HCT116 (cell line): ENCODE measurements around the gene PRCP. TPM values are rescaled to one million over a fixed set of nuclear protein-coding genes. Genes with fewer than 3 reads are reported as not detected.

ENCODE experiments used
- ATAC-seq: fragments of 200-7000 bp; cut with Tn5 transposase; 2 replicates; pipeline ENCODE4 v1.9.1; 2020; ENCODE audit warnings: mild to moderate bottlenecking, moderate library complexity
- BruUV-seq: library from RNA; stranded (reverse); fragments of 400-500 nt; replicated peaks from 2 replicates; lab custom pipeline; 2021; lab: Mats Ljungman, UMichigan
- CTCF ChIA-PET: fragments of 300-600 bp; sonication (Branson Sonifier 250); formaldehyde crosslinking; loops from one replicate; lab custom pipeline; 2021; ENCODE audit warnings: antibody characterized with exemption; lab: Charles Lee
- POLR2A ChIA-PET: fragments of 300-600, 350-600 bp; sonication (Branson Sonifier 250); formaldehyde crosslinking; loops from one replicate; lab custom pipeline; 2021; ENCODE audit warnings: antibody characterized with exemption; lab: Charles Lee
- RAD21 ChIA-PET, 2 experiments: fragments of 300-600 bp; sonication (Branson Sonifier 250); formaldehyde crosslinking; loops; one replicate each; lab custom pipeline; 2023; ENCODE audit warnings: low total read pairs in 2 of 2; ENCODE audit not compliant: uncharacterized antibody in 2 of 2, unreplicated experiment in 2 of 2, low non-redundant PET in 1 of 2; lab: Charles Lee
- DNase-seq: peaks from one replicate; pipeline ENCODE4 v3.0.0-alpha.2; 2010; ENCODE audit warnings: low read depth, low spot score
- H2AFZ ChIP-seq: fragments of 200-600 bp; shearing (Covaris generic), sonication (generic); 2 replicates; pipeline ENCODE4 v1.6.1; 2017; ENCODE audit warnings: low read depth, mixed run types, mixed read lengths, antibody characterized with exemption, low read length; ENCODE audit not compliant: poor library complexity, severe bottlenecking
- H3K27ac ChIP-seq: 2 replicates; pipeline ENCODE4 v1.5.1; 2012; ENCODE audit warnings: low read depth, low read length
- H3K27me3 ChIP-seq: fragments of 200-600 bp; sonication (generic); 2 replicates; pipeline ENCODE4 v1.6.1; 2016; ENCODE audit warnings: mixed run types, low read length, mixed read lengths; ENCODE audit not compliant: insufficient read depth
- H3K36me3 ChIP-seq, 2 experiments: fragments of 200-500 bp in 1 of 2; fragments of 200-600 bp in 1 of 2; sonication (Bioruptor generic) in 1 of 2; sonication (generic) in 1 of 2; 2 replicates each; pipeline versions ENCODE4 v1.5.1 to v1.6.1; 2014 to 2016; ENCODE audit warnings: low read length in 2 of 2, inconsistent platforms in 1 of 2, mixed read lengths in 1 of 2, mixed run types in 1 of 2; ENCODE audit not compliant: insufficient read depth in 2 of 2, control insufficient read depth in 1 of 2
- H3K4me1 ChIP-seq, 2 experiments: fragments of 200-600 bp in 1 of 2; sonication (generic) in 1 of 2; 2 replicates each; pipeline versions ENCODE4 v1.5.1 to v1.6.1; 2012 to 2017; ENCODE audit warnings: low read length in 2 of 2, inconsistent platforms in 1 of 2, mild to moderate bottlenecking in 1 of 2, mixed read lengths in 1 of 2, mixed run types in 1 of 2, moderate library complexity in 1 of 2; ENCODE audit not compliant: insufficient read depth in 2 of 2, control insufficient read depth in 1 of 2
- H3K4me2 ChIP-seq: fragments of 200-600 bp; sonication (generic); 2 replicates; pipeline ENCODE4 v1.6.1; 2017; ENCODE audit warnings: mixed run types, low read length, mixed read lengths
- H3K4me3 ChIP-seq, 2 experiments: fragments of 200-600 bp in 1 of 2; sonication (generic) in 1 of 2; replicated peaks in 1 of 2; 2 replicates each; pipeline ENCODE4 v1.5.1; 2011 to 2016; ENCODE audit warnings: low read length in 2 of 2, control low read depth in 1 of 2, low read depth in 1 of 2, mild to moderate bottlenecking in 1 of 2, mixed read lengths in 1 of 2, mixed run types in 1 of 2
- H3K79me2 ChIP-seq: fragments of 200-600 bp; sonication (generic); 2 replicates; pipeline ENCODE4 v1.6.1; 2017; ENCODE audit warnings: mild to moderate bottlenecking, mixed run types, low read length, moderate library complexity, mixed read lengths; ENCODE audit not compliant: insufficient read depth
- H3K9ac ChIP-seq: fragments of 200-600 bp; sonication (generic); 2 replicates; pipeline ENCODE4 v1.6.1; 2016; ENCODE audit warnings: low read length, mixed read lengths
- H3K9me2 ChIP-seq: fragments of 200-600 bp; sonication (generic), shearing (Covaris generic); 2 replicates; pipeline ENCODE4 v1.6.1; 2017; ENCODE audit warnings: mixed run types, mild to moderate bottlenecking, moderate library complexity; ENCODE audit not compliant: insufficient read depth
- H3K9me3 ChIP-seq, 2 experiments: fragments of 200-500 bp in 1 of 2; fragments of 200-600 bp in 1 of 2; sonication (Bioruptor generic) in 1 of 2; sonication (generic) in 1 of 2; 2 replicates each; pipeline ENCODE4 v1.6.1; 2014 to 2017; ENCODE audit warnings: low read length in 2 of 2, mixed read lengths in 2 of 2, inconsistent platforms in 1 of 2, low read depth in 1 of 2, mild to moderate bottlenecking in 1 of 2, mixed run types in 1 of 2, moderate library complexity in 1 of 2; ENCODE audit not compliant: control insufficient read depth in 1 of 2, insufficient read depth in 1 of 2
- H4K20me1 ChIP-seq: fragments of 200-600 bp; sonication (generic), shearing (Covaris generic); 2 replicates; pipeline ENCODE4 v1.6.1; 2017; ENCODE audit warnings: mixed run types, mild to moderate bottlenecking, moderate library complexity; ENCODE audit not compliant: insufficient read depth
- ATF3 ChIP-seq: IDR thresholded peaks from 2 replicates; pipeline ENCODE4 v1.6.1; 2012
- CBX3 ChIP-seq: IDR thresholded peaks from 2 replicates; pipeline ENCODE4 v1.6.1; 2012; ENCODE audit warnings: low read depth
- CEBPB ChIP-seq: IDR thresholded peaks from 2 replicates; pipeline ENCODE4 v1.6.1; 2012; ENCODE audit warnings: low read depth
- ELF1 ChIP-seq: IDR thresholded peaks from 2 replicates; pipeline ENCODE4 v1.6.1; 2012; ENCODE audit warnings: low read depth, borderline replicate concordance
- EZH2 ChIP-seq: fragments of 200-600 bp; sonication (generic); IDR thresholded peaks from 2 replicates; pipeline ENCODE4 v1.6.1; 2017; ENCODE audit warnings: antibody characterized with exemption, mixed run types
- EZH2phosphoT487 ChIP-seq: fragments of 200-600 bp; IDR thresholded peaks from 2 replicates; pipeline ENCODE4 v1.6.1; 2018; ENCODE audit warnings: antibody characterized with exemption, borderline replicate concordance
- FOSL1 ChIP-seq: IDR thresholded peaks from 2 replicates; pipeline ENCODE4 v1.6.1; 2012; ENCODE audit warnings: low read depth
- MAX ChIP-seq: IDR thresholded peaks from 2 replicates; pipeline ENCODE4 v1.6.1; 2012
- POLR2AphosphoS5 ChIP-seq: IDR thresholded peaks from 2 replicates; pipeline ENCODE4 v1.6.1; 2011; ENCODE audit warnings: mild to moderate bottlenecking, low read depth, low read length, moderate library complexity
- RAD21 ChIP-seq: IDR thresholded peaks from 2 replicates; pipeline ENCODE4 v1.6.1; 2012; ENCODE audit warnings: low read depth, mild to moderate bottlenecking
- REST ChIP-seq: IDR thresholded peaks from 2 replicates; pipeline ENCODE4 v1.6.1; 2012; ENCODE audit warnings: low read depth
- SIN3A ChIP-seq: IDR thresholded peaks from 2 replicates; pipeline ENCODE4 v1.6.1; 2012; ENCODE audit warnings: low read depth
- SP1 ChIP-seq: IDR thresholded peaks from 2 replicates; pipeline ENCODE4 v1.6.1; 2012; ENCODE audit warnings: low read depth
- SRF ChIP-seq: IDR thresholded peaks from 2 replicates; pipeline ENCODE4 v1.6.1; 2012; ENCODE audit warnings: low read depth
- TCF7L2 ChIP-seq: IDR thresholded peaks from 2 replicates; pipeline ENCODE4 v1.7.0; 2011; ENCODE audit warnings: borderline replicate concordance, inconsistent platforms; ENCODE audit not compliant: insufficient read depth, insufficient read length; ENCODE audit errors: extremely low read depth
- YY1 ChIP-seq: IDR thresholded peaks from 2 replicates; pipeline ENCODE4 v1.6.1; 2011; ENCODE audit warnings: low read length, low read depth, moderate library complexity, mild to moderate bottlenecking; ENCODE audit not compliant: insufficient replicate concordance; ENCODE audit errors: extremely low read depth
- ZBTB33 ChIP-seq: IDR thresholded peaks from 2 replicates; pipeline ENCODE4 v1.6.1; 2011; ENCODE audit warnings: mild to moderate bottlenecking, low read length, moderate library complexity; ENCODE audit not compliant: insufficient replicate concordance; ENCODE audit errors: extremely low read depth
- ZFX ChIP-seq: fragments of 450-650 bp; IDR thresholded peaks from 2 replicates; pipeline ENCODE4 v1.6.1; 2017
- ZNF274 ChIP-seq: fragments of 200-500 bp; sonication (Bioruptor generic); IDR thresholded peaks from 2 replicates; pipeline ENCODE4 v1.6.1; 2014; ENCODE audit warnings: mild to moderate bottlenecking, low read depth, low read length, inconsistent platforms
- intact Hi-C: fragments of 100-400 bp; cut with micrococcal nuclease; formaldehyde crosslinking; loops from 2 replicates; pipeline ENCODE4 v1.10.0; 2022
- total RNA-seq: library from RNA; stranded (reverse); gene quantifications from one replicate; pipeline ENCODE4 v1.2.1, GENCODE V29; 2021; ENCODE audit not compliant: unreplicated experiment

The PRCP gene
- total RNA-seq, 1 experiment from 2014 or later, result 50.0 TPM

- no peak overlapping the region for H3K4me3 ChIP-seq
- BruUV-seq, result no TSS peak
- TF ChIP-seq SP1 (no peak), SIN3A (no peak), CBX3 (no peak), ATF3 (no peak), REST (no peak), YY1 (no peak), ZBTB33 (no peak), TCF7L2 (no peak), CEBPB (no peak), ZFX (no peak), MAX (no peak), FOSL1 (no peak), RAD21 (no peak), ZNF274 (no peak), EZH2phosphoT487 (no peak), SRF (no peak), EZH2 (no peak), ELF1 (no peak), POLR2AphosphoS5 (no peak)
- TF ChIP-seq, all 23 proteins: peak for 0
- peaks cover 5% of the 10 kb centered on the region; the same call in 1 of the 2 replicates for H3K27me3 ChIP-seq
- H3K36me3 ChIP-seq, result no peaks in the 10 kb centered on the region
- ATAC-seq, result no peak
- DNase-seq, result no peak
- H4K20me1 ChIP-seq, result no peaks in the 10 kb centered on the region
- H3K4me1 ChIP-seq, result no peaks in the 10 kb centered on the region
- CTCF ChIA-PET, result interaction anchor here (0.7 to 1.6 kb wide), 13 partner anchors 9 to 1043 kb away, joined by 3 to 12 read pairs (median 4); partner anchors contain the start of gene PRCP
- no peaks in the 10 kb centered on the region for H3K9me3 ChIP-seq
- RAD21 ChIA-PET, result interaction anchor here in 1 of 2 experiments (1.0 kb wide), 1 partner anchor 405 kb away, joined by 3 read pairs; no protein-coding TSS in a partner anchor
- H3K9ac ChIP-seq, result no peak overlapping the region
- POLR2A ChIA-PET, result no interaction called here
- H3K9me2 ChIP-seq, result no peaks in the 10 kb centered on the region
- no peak overlapping the region for H2AFZ ChIP-seq
- intact Hi-C loops, result loop anchor here (5.0 kb wide), 1 partner anchor 1046 kb away; no protein-coding TSS in a partner anchor
- H3K79me2 ChIP-seq, result no peaks in the 10 kb centered on the region
- H3K4me2 ChIP-seq, result no peak overlapping the region
- H3K27ac ChIP-seq, result no peak overlapping the region
Observed at GRCh38 chr11:82776377-82776776, 123.9 kb downstream of the PRCP start.
